Esophagus muscularis mucosa (tissue), 4 donors: ENCODE results near the gene SMIM44. TPM values are rescaled to one million over a fixed set of nuclear protein-coding genes. Genes with fewer than 3 reads are reported as not detected.

Experiments
- DNase-seq: peaks from one replicate; pipeline ENCODE4 v3.0.0-alpha.2; 2017; ENCODE audit errors: extremely low spot score
- H3K27ac ChIP-seq, 4 donors: fragments of 200-600 bp; sonication (generic); replicated peaks in 1 of 4; 1 replicate in 3 of 4; 2 replicates in 1 of 4; pipeline ENCODE4 v1.5.1; 2016 to 2019; ENCODE audit warnings: mild to moderate bottlenecking in 1 of 4
- H3K27me3 ChIP-seq, 4 donors: fragments of 200-600 bp; sonication (generic); one replicate each; pipeline versions ENCODE4 v1.5.1 to v1.6.0; 2016 to 2019
- H3K36me3 ChIP-seq, 4 donors: fragments of 200-600 bp; sonication (generic); one replicate each; pipeline ENCODE4 v1.5.1; 2016 to 2019
- H3K4me1 ChIP-seq, 4 donors: fragments of 200-600 bp; sonication (generic); one replicate each; pipeline ENCODE4 v1.5.1; 2016 to 2019
- H3K4me3 ChIP-seq, 4 donors: fragments of 200-600 bp; sonication (generic); 1 replicate in 2 of 4; 2 replicates in 2 of 4; pipeline ENCODE4 v1.5.1; 2016 to 2019; ENCODE audit warnings: mild to moderate bottlenecking in 4 of 4, moderate library complexity in 1 of 4
- H3K9me3 ChIP-seq, 4 donors: fragments of 200-600 bp; sonication (generic); 1 replicate in 3 of 4; 2 replicates in 1 of 4; pipeline ENCODE4 v1.5.1; 2016 to 2019
- CTCF ChIP-seq, 3 experiments: fragments of 200-600 bp in 2 of 3; fragments of 450-650 bp in 1 of 3; sonication (generic) in 2 of 3; IDR thresholded peaks; one replicate each; pipeline ENCODE4 v1.5.1; 2017 to 2019; ENCODE audit warnings: antibody characterized with exemption in 3 of 3, mild to moderate bottlenecking in 2 of 3, moderate library complexity in 1 of 3
- EP300 ChIP-seq: sonication (generic); formaldehyde crosslinking; IDR thresholded peaks from one replicate; pipeline ENCODE4 v1.6.1; 2017; ENCODE audit warnings: antibody characterized with exemption
- POLR2A ChIP-seq: fragments of 450-650 bp; IDR thresholded peaks from one replicate; pipeline ENCODE4 v1.6.1; 2017; ENCODE audit warnings: antibody characterized with exemption, moderate library complexity, mild to moderate bottlenecking, low read depth
- POLR2AphosphoS5 ChIP-seq, 2 donors: sonication (generic); formaldehyde crosslinking; IDR thresholded peaks; one replicate each; pipeline ENCODE4 v1.6.1; 2017; ENCODE audit warnings: antibody characterized with exemption in 2 of 2
- WGBS: methylation state at CpG from one replicate; pipeline ENCODE4 v1.1.5; 2018; 5-methylcytosine and 5-hydroxymethylcytosine counted together
- intact Hi-C: fragments of 100-400 bp; cut with DNase I; formaldehyde crosslinking; loops from one replicate; pipeline ENCODE4 v1.15.1; 2023
- total RNA-seq, 4 donors: library from RNA; depleted of rRNA; stranded (reverse); fragments of >200 nt; gene quantifications; one replicate each; pipeline versions ENCODE4 v1.1.0 to v1.2.1, GENCODE V29; 2016

The SMIM44 gene
- total RNA-seq, 4 donors from 2014 or later: not detected

GRCh38 chr19:3468211-3468610, 15.0 kb downstream of the SMIM44 start:
- peaks cover 41 to 96% (median 85%) of the 10 kb centered on the region in 4 donors for H3K4me1 ChIP-seq
- H3K27me3 ChIP-seq: no peaks in the 10 kb centered on the region
- intact Hi-C loops: no loop called here
- no peak for DNase-seq
- TF ChIP-seq POLR2AphosphoS5 (IDR thresholded peaks at IDR 0.05) (no peak), CTCF (IDR thresholded peaks at IDR 0.05) (no peak), EP300 (no peak), POLR2A (no peak)
- no peak overlapping the region for H3K4me3 ChIP-seq
- H3K27ac ChIP-seq: peak overlapping the region; percentile 80 to 91 (median 86)
- peaks cover 11 to 18% (median 14%) of the 10 kb centered on the region in 4 donors for H3K36me3 ChIP-seq
- 86% methylated on average over 2 of the region's 3 CpGs for WGBS
- no peaks in the 10 kb centered on the region for H3K9me3 ChIP-seq

GRCh38 chr19:3467437-3468198, 15.6 kb downstream of the SMIM44 start:
- H3K9me3 ChIP-seq: no peaks in the 10 kb centered on the region
- peak overlapping the region; percentile 80 to 91 (median 86) for H3K27ac ChIP-seq
- H3K4me1 ChIP-seq: peaks cover 41 to 96% (median 89%) of the 10 kb centered on the region in 4 donors
- no peaks in the 10 kb centered on the region for H3K27me3 ChIP-seq
- peaks cover 17 to 24% (median 20%) of the 10 kb centered on the region in 4 donors for H3K36me3 ChIP-seq
- intact Hi-C loops: no loop called here
- no peak for TF ChIP-seq EP300
- TF ChIP-seq POLR2AphosphoS5 (IDR thresholded peaks at IDR 0.05): no peak
- no peak for TF ChIP-seq CTCF (IDR thresholded peaks at IDR 0.05)
- TF ChIP-seq POLR2A: no peak
- H3K4me3 ChIP-seq: no peak overlapping the region
- WGBS: 94% methylated on average over 7 of the region's 10 CpGs
- DNase-seq: no peak

- Histone ChIP-seq H3K4me1 (peaks cover 41 to 96% (median 85%) of the 10 kb centered on the region in 4 donors), H3K27me3 (no peaks in the 10 kb centered on the region), H3K27ac (peak overlapping the region; percentile 80 to 91 (median 86)), H3K9me3 (no peaks in the 10 kb centered on the region), H3K4me3 (no peak overlapping the region), H3K36me3 (peaks cover 19 to 33% (median 29%) of the 10 kb centered on the region in 4 donors)
- intact Hi-C loops: no loop called here
- 46% methylated on average over 9 of the region's 9 CpGs for WGBS
- TF ChIP-seq POLR2AphosphoS5 (IDR thresholded peaks at IDR 0.05): peak; percentile 66 to 69
- TF ChIP-seq CTCF (IDR thresholded peaks at IDR 0.05): no peak
- DNase-seq: no peak
Measured at GRCh38 chr19:3466635-3467034, 16.6 kb downstream of the SMIM44 start.

- peaks cover 19 to 44% (median 38%) of the 10 kb centered on the region in 4 donors for H3K36me3 ChIP-seq
- no peaks in the 10 kb centered on the region for H3K9me3 ChIP-seq
- H3K27me3 ChIP-seq: no peaks in the 10 kb centered on the region
- H3K27ac ChIP-seq: peak overlapping the region; percentile 80 to 91 (median 86)
- DNase-seq: no peak
- intact Hi-C loops: no loop called here
- no peak for TF ChIP-seq POLR2AphosphoS5 (IDR thresholded peaks at IDR 0.05)
- TF ChIP-seq EP300: no peak
- TF ChIP-seq CTCF (IDR thresholded peaks at IDR 0.05): no peak
- TF ChIP-seq POLR2A: no peak
- H3K4me1 ChIP-seq: peaks cover 41 to 96% (median 85%) of the 10 kb centered on the region in 4 donors
- 67% methylated on average over 7 of the region's 7 CpGs for WGBS
- no peak overlapping the region for H3K4me3 ChIP-seq
Measured at GRCh38 chr19:3465552-3465951, 17.7 kb downstream of the SMIM44 start.
